HG03571 (cell line): ENCODE data around the gene OR5B21.

Experiments used
- ATAC-seq: cut with Tn5 transposase; IDR thresholded peaks from one replicate; pipeline ENCODE4 v1.9.1; 2021; ENCODE audit not compliant: unreplicated experiment

OR5B21 gene

GRCh38 chr11:58508005-58508404 is at the start of gene OR5B21:
Gene OR5B21 (minus strand): TSS chr11:58508105. CDS start chr11:58508105, 0 bp downstream.
- ATAC-seq = no peak

GRCh38 chr11:58549644-58550043 is 41.7 kb upstream of the OR5B21 start:
- ATAC-seq = no peak

- no peak for ATAC-seq
Measured at GRCh38 chr11:58546841-58547240, 38.9 kb upstream of the OR5B21 start.

GRCh38 chr11:58531865-58532341 is 24.0 kb upstream of the OR5B21 start:
- no peak for ATAC-seq

GRCh38 chr11:58530236-58530635 is 22.3 kb upstream of the OR5B21 start:
- no peak for ATAC-seq

- ATAC-seq = no peak
Measured at GRCh38 chr11:58527429-58527828, 19.5 kb upstream of the OR5B21 start.

GRCh38 chr11:58526721-58527120 is 18.8 kb upstream of the OR5B21 start:
- no peak for ATAC-seq

- peak; percentile 86 for ATAC-seq
Measured at GRCh38 chr11:58525037-58525614, 17.2 kb upstream of the OR5B21 start.

GRCh38 chr11:58524232-58525036 is 16.5 kb upstream of the OR5B21 start:
- ATAC-seq = peak; percentile 7

GRCh38 chr11:58513747-58514367 is 6.0 kb upstream of the OR5B21 start:
- ATAC-seq = no peak

- no peak for ATAC-seq
Measured at GRCh38 chr11:58511636-58512035, 3.7 kb upstream of the OR5B21 start.

GRCh38 chr11:58509748-58510147 is 1.8 kb upstream of the OR5B21 start:
- no peak for ATAC-seq

GRCh38 chr11:58508814-58509213 is 909 bp upstream of the OR5B21 start:
- ATAC-seq = no peak

- no peak for ATAC-seq
Measured at GRCh38 chr11:58507355-58507754, 550 bp downstream of the OR5B21 start.

- ATAC-seq = peak; percentile 44
Measured at GRCh38 chr11:58506935-58507334, 970 bp downstream of the OR5B21 start.

GRCh38 chr11:58505849-58506248 is 2.1 kb downstream of the OR5B21 start:
- no peak for ATAC-seq

GRCh38 chr11:58504232-58504631 is 3.7 kb downstream of the OR5B21 start:
- ATAC-seq = no peak

GRCh38 chr11:58503361-58503856 is 4.5 kb downstream of the OR5B21 start:
- ATAC-seq = peak; percentile 99

GRCh38 chr11:58502004-58502403 is 5.9 kb downstream of the OR5B21 start:
- no peak for ATAC-seq

GRCh38 chr11:58498464-58498863 is 9.4 kb downstream of the OR5B21 start:
- ATAC-seq = no peak

- no peak for ATAC-seq
Measured at GRCh38 chr11:58497951-58498350, 10.0 kb downstream of the OR5B21 start.

- ATAC-seq = peak; percentile 50
Measured at GRCh38 chr11:58495906-58496305, 12.0 kb downstream of the OR5B21 start.
